HG03135 (cell line): ENCODE measurements around the gene HSPB3.
A peak's percentile ranks its signal among the peaks of the same experiment; 100 is the strongest.
"Not testable (repeated sequence)": the region's sequence is repeated elsewhere in the genome, so short reads cannot be mapped to it uniquely, and the experiment has no call there.

ENCODE experiments used
- ATAC-seq: cut with Tn5 transposase; IDR thresholded peaks from one replicate; pipeline ENCODE4 v1.9.1; 2021; ENCODE audit warnings: mild to moderate bottlenecking, moderate library complexity; ENCODE audit not compliant: unreplicated experiment

The HSPB3 gene

GRCh38 chr5:54454602-54455001 is 897 bp upstream of the HSPB3 start:
- no peak for ATAC-seq

- no peak for ATAC-seq
Observed at GRCh38 chr5:54457094-54457862, 1.8 kb downstream of the HSPB3 start.

- ATAC-seq: no peak
Observed at GRCh38 chr5:54458221-54458620, 2.7 kb downstream of the HSPB3 start.

GRCh38 chr5:54460181-54460919 is 4.9 kb downstream of the HSPB3 start:
- no peak for ATAC-seq

GRCh38 chr5:54462281-54462680 is 6.8 kb downstream of the HSPB3 start:
- no peak for ATAC-seq

GRCh38 chr5:54463713-54464112 is 8.2 kb downstream of the HSPB3 start:
- ATAC-seq: no peak

GRCh38 chr5:54469622-54470021 is 14.1 kb downstream of the HSPB3 start:
- peak; percentile 77 for ATAC-seq

- no peak for ATAC-seq
Observed at GRCh38 chr5:54470128-54470527, 14.6 kb downstream of the HSPB3 start.

GRCh38 chr5:54470677-54471076 is 15.2 kb downstream of the HSPB3 start:
- ATAC-seq: no peak

GRCh38 chr5:54471398-54471797 is 15.9 kb downstream of the HSPB3 start:
- no peak for ATAC-seq

GRCh38 chr5:54476682-54477081 is 21.2 kb downstream of the HSPB3 start:
- ATAC-seq: no peak

GRCh38 chr5:54477941-54478478 is 22.5 kb downstream of the HSPB3 start:
- ATAC-seq: no peak

- no peak for ATAC-seq
Observed at GRCh38 chr5:54480296-54480695, 24.8 kb downstream of the HSPB3 start.

GRCh38 chr5:54484219-54484894 is 28.9 kb downstream of the HSPB3 start:
- ATAC-seq: no peak

- not testable (repeated sequence) for ATAC-seq
Observed at GRCh38 chr5:54485659-54486058, 30.2 kb downstream of the HSPB3 start.

GRCh38 chr5:54489648-54489979 is 34.1 kb downstream of the HSPB3 start:
- ATAC-seq: not testable (repeated sequence)

GRCh38 chr5:54491326-54491725 is 35.8 kb downstream of the HSPB3 start:
- ATAC-seq: no peak

- no peak for ATAC-seq
Observed at GRCh38 chr5:54492178-54492577, 36.7 kb downstream of the HSPB3 start.

- ATAC-seq: no peak
Observed at GRCh38 chr5:54495027-54495426, 39.5 kb downstream of the HSPB3 start.
